Activated T-cell treated with anti-CD3 and anti-CD28 coated beads, Interleukin-2, amount 50 U/mL, for 4 hours (primary cell): ENCODE measurements around the gene ARL6IP4. TPM values are rescaled to one million over a fixed set of nuclear protein-coding genes. Genes with fewer than 3 reads are reported as not detected.

Source experiments
- ATAC-seq, 2 donors: fragments of 200-7000 bp; cut with Tn5 transposase; one replicate each; pipeline ENCODE4 v1.10.0; 2021
- DNase-seq: peaks from one replicate; pipeline ENCODE4 v3.0.0-alpha.2; 2020
- H3K27me3 Mint-ChIP-seq: one replicate; pipeline ENCODE4 v1.8.0; 2021; ENCODE audit warnings: low read depth, mixed read lengths
- H3K36me3 Mint-ChIP-seq: one replicate; pipeline ENCODE4 v1.8.0; 2022; ENCODE audit warnings: mixed read lengths; ENCODE audit not compliant: insufficient read depth
- H3K4me1 Mint-ChIP-seq: one replicate; pipeline ENCODE4 v1.8.0; 2021; ENCODE audit warnings: low read depth, mixed read lengths
- H3K4me3 Mint-ChIP-seq: one replicate; pipeline ENCODE4 v1.8.0; 2021; ENCODE audit warnings: mild to moderate bottlenecking, moderate library complexity, mixed read lengths
- H3K9me3 Mint-ChIP-seq: one replicate; pipeline ENCODE4 v1.8.0; 2021; ENCODE audit warnings: mixed read lengths
- total RNA-seq, 3 donors: library from RNA; stranded (reverse); gene quantifications; one replicate each; pipeline ENCODE4 v1.2.1, GENCODE V29; 2021

Gene ARL6IP4
- total RNA-seq, 3 donors from 2014 or later = 118 to 141 (median 129) TPM

- DNase-seq = no peak
- no peaks in the 10 kb centered on the region for H3K27me3 Mint-ChIP-seq
- ATAC-seq = no peak
- H3K9me3 Mint-ChIP-seq = no peaks in the 10 kb centered on the region
- H3K4me1 Mint-ChIP-seq = peaks cover 26% of the 10 kb centered on the region
- H3K4me3 Mint-ChIP-seq = no peak overlapping the region
- H3K36me3 Mint-ChIP-seq = no peaks in the 10 kb centered on the region
Measured at GRCh38 chr12:122949816-122950675, 30.4 kb upstream of the ARL6IP4 start.

GRCh38 chr12:122951406-122951805 is 29.1 kb upstream of the ARL6IP4 start:
- Mint-ChIP-seq H3K9me3 (no peaks in the 10 kb centered on the region), H3K4me3 (no peak overlapping the region), H3K27me3 (no peaks in the 10 kb centered on the region), H3K36me3 (no peaks in the 10 kb centered on the region), H3K4me1 (peaks cover 22% of the 10 kb centered on the region)
- no peak for DNase-seq
- ATAC-seq = no peak

- Mint-ChIP-seq H3K36me3 (no peaks in the 10 kb centered on the region), H3K4me3 (no peak overlapping the region), H3K4me1 (peaks cover 14% of the 10 kb centered on the region), H3K9me3 (no peaks in the 10 kb centered on the region), H3K27me3 (no peaks in the 10 kb centered on the region)
- DNase-seq (peak; percentile 68), ATAC-seq (peak; percentile 96 to 97)
Measured at GRCh38 chr12:122951979-122952892, 28.2 kb upstream of the ARL6IP4 start.

GRCh38 chr12:122955156-122955555 is 25.3 kb upstream of the ARL6IP4 start:
- DNase-seq (no peak), ATAC-seq (no peak)
- no peaks in the 10 kb centered on the region for H3K36me3 Mint-ChIP-seq
- no peaks in the 10 kb centered on the region for H3K9me3 Mint-ChIP-seq
- H3K4me1 Mint-ChIP-seq = peaks cover 5% of the 10 kb centered on the region
- no peaks in the 10 kb centered on the region for H3K27me3 Mint-ChIP-seq
- no peak overlapping the region for H3K4me3 Mint-ChIP-seq

- Mint-ChIP-seq H3K27me3 (no peaks in the 10 kb centered on the region), H3K36me3 (no peaks in the 10 kb centered on the region)
- DNase-seq = no peak
Measured at GRCh38 chr12:122956035-122956434, 24.4 kb upstream of the ARL6IP4 start.

GRCh38 chr12:122958198-122958888 is 22.1 kb upstream of the ARL6IP4 start:
- Mint-ChIP-seq H3K9me3 (no peaks in the 10 kb centered on the region), H3K4me1 (no peaks in the 10 kb centered on the region), H3K27me3 (no peaks in the 10 kb centered on the region), H3K36me3 (no peaks in the 10 kb centered on the region), H3K4me3 (no peak overlapping the region)
- DNase-seq (no peak), ATAC-seq (no peak)

More at GRCh38 chr12:122956035-122956434, 24.4 kb upstream of the ARL6IP4 start:
- Mint-ChIP-seq H3K9me3 (no peaks in the 10 kb centered on the region), H3K4me1 (peaks cover 5% of the 10 kb centered on the region), H3K4me3 (no peak overlapping the region)
- no peak for ATAC-seq

- H3K27me3 Mint-ChIP-seq = no peaks in the 10 kb centered on the region
- peaks cover under 1% of the 10 kb centered on the region for H3K4me1 Mint-ChIP-seq
- no peaks in the 10 kb centered on the region for H3K9me3 Mint-ChIP-seq
- ATAC-seq (no peak), DNase-seq (no peak)
- no peak overlapping the region for H3K4me3 Mint-ChIP-seq
- no peaks in the 10 kb centered on the region for H3K36me3 Mint-ChIP-seq
Measured at GRCh38 chr12:122959566-122960192, 20.8 kb upstream of the ARL6IP4 start.

GRCh38 chr12:122960193-122960569 is 20.3 kb upstream of the ARL6IP4 start:
- no peaks in the 10 kb centered on the region for H3K27me3 Mint-ChIP-seq
- no peaks in the 10 kb centered on the region for H3K36me3 Mint-ChIP-seq
- no peaks in the 10 kb centered on the region for H3K9me3 Mint-ChIP-seq
- DNase-seq = no peak
- no peak overlapping the region for H3K4me3 Mint-ChIP-seq
- ATAC-seq = no peak
- H3K4me1 Mint-ChIP-seq = peaks cover 4% of the 10 kb centered on the region

GRCh38 chr12:122961531-122962329 is 18.8 kb upstream of the ARL6IP4 start:
- Mint-ChIP-seq H3K4me3 (no peak overlapping the region), H3K36me3 (no peaks in the 10 kb centered on the region), H3K9me3 (no peaks in the 10 kb centered on the region), H3K27me3 (no peaks in the 10 kb centered on the region), H3K4me1 (peaks cover 6% of the 10 kb centered on the region)
- DNase-seq (no peak), ATAC-seq (no peak)

GRCh38 chr12:122963941-122964265 is 16.6 kb upstream of the ARL6IP4 start:
- H3K4me1 Mint-ChIP-seq = peaks cover 9% of the 10 kb centered on the region
- no peaks in the 10 kb centered on the region for H3K36me3 Mint-ChIP-seq
- no peak overlapping the region for H3K4me3 Mint-ChIP-seq
- no peak for DNase-seq
- H3K27me3 Mint-ChIP-seq = no peaks in the 10 kb centered on the region
- H3K9me3 Mint-ChIP-seq = no peaks in the 10 kb centered on the region
- ATAC-seq = no peak

- H3K36me3 Mint-ChIP-seq = no peaks in the 10 kb centered on the region
- ATAC-seq (no peak), DNase-seq (no peak)
- peak overlapping the region; percentile 40 for H3K4me3 Mint-ChIP-seq
- peaks cover 9% of the 10 kb centered on the region for H3K4me1 Mint-ChIP-seq
- no peaks in the 10 kb centered on the region for H3K9me3 Mint-ChIP-seq
- H3K27me3 Mint-ChIP-seq = no peaks in the 10 kb centered on the region
Measured at GRCh38 chr12:122964439-122965257, 15.8 kb upstream of the ARL6IP4 start.

GRCh38 chr12:122965321-122965751 is 15.1 kb upstream of the ARL6IP4 start:
- DNase-seq (no peak), ATAC-seq (no peak)
- no peaks in the 10 kb centered on the region for H3K36me3 Mint-ChIP-seq
- H3K27me3 Mint-ChIP-seq = no peaks in the 10 kb centered on the region
- no peak overlapping the region for H3K4me3 Mint-ChIP-seq
- H3K4me1 Mint-ChIP-seq = peaks cover 9% of the 10 kb centered on the region
- no peaks in the 10 kb centered on the region for H3K9me3 Mint-ChIP-seq
